GM12878 (cell line): ENCODE data around the gene RAP1B. TPM values are rescaled to one million over a fixed set of nuclear protein-coding genes. Genes with fewer than 3 reads are reported as not detected.

ENCODE experiments used
- ATAC-seq: fragments of 200-7000 bp; cut with Tn5 transposase; 3 replicates; pipeline ENCODE4 v1.9.1; 2020; ENCODE audit warnings: mild to moderate bottlenecking, moderate library complexity
- BruUV-seq: library from RNA; stranded (reverse); fragments of 400-500 nt; replicated peaks from 2 replicates; lab custom pipeline; 2021; lab: Mats Ljungman, UMichigan
- CTCF ChIA-PET: fragments of 300-600 bp; sonication (Branson Sonifier 250); formaldehyde crosslinking; extraction: SDS; loops from one replicate; lab custom pipeline; 2021; ENCODE audit warnings: inconsistent platforms; lab: Yijun Ruan, JAX
- POLR2A ChIA-PET: fragments of 350-600 bp; formaldehyde crosslinking; extraction: SDS; loops from one replicate; lab custom pipeline; 2021; ENCODE audit warnings: inconsistent platforms; lab: Charles Lee
- RAD21 ChIA-PET: fragments of 300-600 bp; sonication (Branson Sonifier 250); formaldehyde crosslinking; loops from one replicate; lab custom pipeline; 2023; ENCODE audit warnings: antibody characterized with exemption; ENCODE audit not compliant: unreplicated experiment; lab: Charles Lee
- SMC1A ChIA-PET: fragments of 300-600 bp; sonication (Branson Sonifier 250); formaldehyde crosslinking; loops from one replicate; lab custom pipeline; 2023; ENCODE audit not compliant: unreplicated experiment, uncharacterized antibody; lab: Charles Lee
- DNase-seq: peaks from one replicate; pipeline ENCODE4 v3.0.0-alpha.2; 2011; ENCODE audit warnings: low read depth, low spot score
- FAIRE-seq: peaks from 3 replicates; lab custom pipeline; 2011; peaks lifted over from hg19 to GRCh38; lab: Jason Lieb, UNC
- H2AFZ ChIP-seq: 2 replicates; pipeline ENCODE4 v1.6.0; 2011; ENCODE audit warnings: low read depth, low read length, control low read depth; ENCODE audit not compliant: control insufficient read depth
- H3K27ac ChIP-seq: 2 replicates; pipeline ENCODE4 v1.5.1; 2011; ENCODE audit warnings: control low read depth; ENCODE audit not compliant: control insufficient read depth, insufficient read depth
- H3K27me3 ChIP-seq, 2 experiments: replicated peaks in 1 of 2; 2 replicates each; pipeline versions ENCODE4 v1.6.0 to v1.6.1; 2011; ENCODE audit warnings: low read length in 1 of 2; ENCODE audit not compliant: control insufficient read depth in 2 of 2, insufficient read depth in 2 of 2
- H3K36me3 ChIP-seq, 2 experiments: 2 replicates each; pipeline ENCODE4 v1.5.1; 2011; ENCODE audit warnings: low read length in 1 of 2; ENCODE audit not compliant: control insufficient read depth in 2 of 2, insufficient read depth in 2 of 2
- H3K4me1 ChIP-seq: 2 replicates; pipeline ENCODE4 v1.6.1; 2011; ENCODE audit warnings: mild to moderate bottlenecking, low read length, moderate library complexity, mixed read lengths; ENCODE audit not compliant: control insufficient read depth, insufficient read depth
- H3K4me2 ChIP-seq: 2 replicates; pipeline ENCODE4 v1.6.0; 2011; ENCODE audit warnings: control low read depth; ENCODE audit not compliant: control insufficient read depth, insufficient read depth
- H3K4me3 ChIP-seq: fragments of 200-600 bp; sonication (generic); 2 replicates; pipeline ENCODE4 v1.5.1; 2016
- H3K79me2 ChIP-seq: 2 replicates; pipeline ENCODE4 v1.6.0; 2011; ENCODE audit warnings: low read length; ENCODE audit not compliant: control insufficient read depth, insufficient read depth
- H3K9ac ChIP-seq: 2 replicates; pipeline ENCODE4 v1.8.0; 2011; ENCODE audit warnings: low read length, control low read depth, mixed read lengths; ENCODE audit not compliant: control insufficient read depth, insufficient read depth
- H3K9me3 ChIP-seq: replicated peaks from 3 replicates; pipeline ENCODE4 v1.5.1; 2011; ENCODE audit warnings: mild to moderate bottlenecking, low read length; ENCODE audit not compliant: control insufficient read depth, insufficient read depth
- H4K20me1 ChIP-seq: 2 replicates; pipeline ENCODE4 v1.6.0; 2011; ENCODE audit not compliant: control insufficient read depth, insufficient read depth
- EED ChIP-seq: sonication (generic); IDR thresholded peaks from 2 replicates; pipeline ENCODE4 v1.6.1; 2016; ENCODE audit warnings: antibody characterized with exemption, low read depth
- IKZF1 ChIP-seq: fragments of 450-650 bp; conservative IDR thresholded peaks from 2 replicates; pipeline ENCODE4 v1.6.1; 2017; ENCODE audit warnings: antibody characterized with exemption, mild to moderate bottlenecking
- JUNB ChIP-seq: IDR thresholded peaks from 2 replicates; pipeline ENCODE4 v1.6.1; 2016; ENCODE audit warnings: antibody characterized with exemption, mild to moderate bottlenecking
- NR2F1 ChIP-seq: fragments of 450-650 bp; conservative IDR thresholded peaks from 2 replicates; pipeline ENCODE4 v1.6.1; 2017; ENCODE audit warnings: mild to moderate bottlenecking
- RBBP5 ChIP-seq: fragments of 200-600 bp; sonication (generic); conservative IDR thresholded peaks from 2 replicates; pipeline ENCODE4 v1.6.1; 2016
- WGBS: methylation state at CpG from one replicate; pipeline ENCODE4 v1.1.6; 2016; ENCODE audit warnings: low lambda C conversion rate; ENCODE audit not compliant: insufficient replicate concordance, insufficient coverage; ENCODE audit errors: missing lambda C conversion rate; 5-methylcytosine and 5-hydroxymethylcytosine counted together
- in situ Hi-C: fragments of 300-500 bp; cut with MboI; formaldehyde crosslinking; loops from 9 replicates; pipeline ENCODE4 v1.14.3; 2018; ENCODE audit warnings: mixed read lengths
- intact Hi-C: fragments of 100-400 bp; cut with micrococcal nuclease; formaldehyde crosslinking; loops from one replicate; pipeline ENCODE4 v1.14.2; 2022; ENCODE audit not compliant: unreplicated experiment
- polyA plus RNA-seq, 11 experiments: library from polyadenylated mRNA; depleted of rRNA in 4 of 11; unstranded in 6 of 11; stranded (reverse) in 5 of 11; fragments of >200 nt; fragmentation: Nextera tagmentation in 4 of 11; fragmentation: Illumina TruSeq in 1 of 11; extraction: Ambion mirVana in 4 of 11; extraction: Trizol in 1 of 11; gene quantifications; 1 replicate in 1 of 11; 2 replicates in 10 of 11; pipeline versions ENCODE4 v1.2.1 to v1.2.3, GENCODE V29; 2011 to 2016; ENCODE audit warnings: inconsistent platforms in 2 of 11, missing spikeins in 2 of 11, low read depth in 1 of 11
- total RNA-seq, 4 experiments: library from RNA; depleted of rRNA in 3 of 4; stranded (reverse); fragments of >200 nt in 3 of 4; fragmentation: Illumina TruSeq in 1 of 4; extraction: Trizol in 1 of 4; gene quantifications; 2 replicates each; pipeline versions ENCODE4 v1.2.1 to v1.2.3, GENCODE V29; 2013 to 2021
- TF ChIP-seq, protein P1 (sequence below): fragments of 450-650 bp; formaldehyde crosslinking; IDR thresholded peaks from 2 replicates; pipeline ENCODE4 v1.5.0; 2022; ENCODE audit warnings: mild to moderate bottlenecking, missing genetic modification characterization
- TF ChIP-seq, protein P2 (sequence below): fragments of 450-650 bp; IDR thresholded peaks from 2 replicates; pipeline ENCODE4 v1.6.1; 2017; ENCODE audit warnings: mild to moderate bottlenecking
- TF ChIP-seq, protein P3 (sequence below): IDR thresholded peaks from 2 replicates; pipeline ENCODE4 v1.6.1; 2012; ENCODE audit warnings: low read length, inconsistent platforms

Gene RAP1B
- total and polyA plus RNA-seq, 10 of the 15 experiments (the other 5 are each of a cell fraction or from before 2014, with no cell fraction given) = 88.9 to 219 (median 127) TPM

DNA sequence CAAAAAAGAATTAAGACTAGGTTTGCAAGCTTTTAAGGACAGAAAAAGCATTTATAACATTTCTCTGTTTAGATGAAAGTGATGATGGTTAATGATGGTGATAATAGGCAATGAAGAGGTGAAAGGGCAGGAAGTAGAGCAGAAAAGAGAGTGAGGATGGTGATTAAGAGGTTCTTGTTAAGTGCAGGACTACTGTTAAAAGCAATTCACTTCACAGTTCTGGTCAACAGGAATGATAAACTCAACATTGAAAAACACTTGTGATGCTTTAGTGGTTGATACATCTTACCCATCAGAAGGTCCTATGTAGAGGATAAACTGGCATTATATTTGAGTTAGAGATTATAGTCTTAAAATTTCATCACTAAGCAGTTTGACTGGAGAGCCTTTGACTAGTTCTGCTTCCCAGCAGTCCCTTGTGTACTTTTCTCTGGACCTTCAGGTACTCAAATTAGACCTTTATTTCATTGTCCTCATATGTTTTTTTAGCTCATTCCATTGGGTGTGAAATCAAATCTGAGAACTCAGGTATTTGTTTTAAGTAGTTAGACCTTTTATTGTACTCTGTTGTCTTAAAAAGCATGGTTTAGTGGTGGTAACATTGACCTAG lies 10.9 kb downstream of the RAP1B start:
- Histone ChIP-seq H2AFZ (no peak overlapping the region), H3K79me2 (peaks cover 100% of the 10 kb centered on the region), H3K27me3 (no peaks in the 10 kb centered on the region), H3K27ac (no peak overlapping the region), H3K4me3 (peak overlapping the region; percentile 6; the same call in 1 of the 2 replicates), H3K4me1 (peaks cover 24% of the 10 kb centered on the region), H4K20me1 (peaks cover under 1% of the 10 kb centered on the region), H3K9ac (no peak overlapping the region), H3K9me3 (peaks cover 10% of the 10 kb centered on the region), H3K4me2 (peak overlapping the region; percentile 63), H3K36me3 (peaks cover 0 to 5% of the 10 kb centered on the region in 2 experiments; a peak in 3 of 4 replicates)
- in situ Hi-C loops (loop anchor here (25.0 kb wide), 1 partner anchor 259 kb away; no protein-coding TSS in a partner anchor), intact Hi-C loops (no loop called here)
- DNase-seq (no peak), FAIRE-seq (no peak), ATAC-seq (peak; percentile 36)
- SMC1A ChIA-PET = interaction anchor here (0.6 to 5.7 kb wide), 20 partner anchors 8 to 270 kb away, joined by 3 to 53 read pairs (median 3); partner anchors contain the start of gene RAP1B
- TF ChIP-seq NR2F1 (peak; percentile 46; the same call in 1 of the 2 replicates), RBBP5 (no peak)
- CTCF ChIA-PET = interaction anchor here (0.5 to 1.6 kb wide), 6 partner anchors 9 to 269 kb away, joined by 3 to 6 read pairs (median 3); no protein-coding TSS in a partner anchor
- POLR2A ChIA-PET = interaction anchor here (0.7 to 1.8 kb wide), 5 partner anchors 8 to 263 kb away, joined by 3 to 8 read pairs (median 3); no protein-coding TSS in a partner anchor
- BruUV-seq = TSS peak; percentile 1
- RAD21 ChIA-PET = interaction anchor here (0.8 to 1.1 kb wide), 2 partner anchors 9 to 12 kb away, joined by 3 to 7 read pairs; no protein-coding TSS in a partner anchor

DNA sequence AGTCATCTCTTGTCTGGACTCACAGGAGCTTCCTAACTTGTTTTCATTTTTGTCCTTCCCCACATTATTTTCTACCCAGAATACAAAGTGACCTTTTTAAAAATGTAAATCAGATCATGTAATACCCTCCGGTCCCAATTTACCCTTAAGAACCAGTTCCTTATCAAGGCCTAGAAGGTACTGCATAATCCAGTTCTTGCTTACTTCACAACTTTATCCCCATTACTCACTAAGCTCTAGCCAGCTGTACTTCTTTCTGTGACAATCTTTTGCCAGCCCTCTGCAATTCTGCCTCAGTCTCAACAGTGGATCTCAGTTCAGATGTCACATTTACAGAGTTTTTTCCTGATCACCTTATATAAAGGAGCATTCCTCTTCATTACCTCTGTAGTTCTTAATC lies 11.6 kb downstream of the RAP1B start:
- intact Hi-C loops = no loop called here
- FAIRE-seq = no peak
- H3K4me1 ChIP-seq = peaks cover 24% of the 10 kb centered on the region
- no peaks in the 10 kb centered on the region for H3K27me3 ChIP-seq
- no peak overlapping the region for H3K9ac ChIP-seq
- in situ Hi-C loops = loop anchor here (25.0 kb wide), 1 partner anchor 260 kb away; no protein-coding TSS in a partner anchor
- RAD21 ChIA-PET = interaction anchor here (1.1 kb wide), 1 partner anchor 10 kb away, joined by 7 read pairs; no protein-coding TSS in a partner anchor
- CTCF ChIA-PET = interaction anchor here (0.5 to 1.6 kb wide), 5 partner anchors 8 to 270 kb away, joined by 3 to 6 read pairs (median 3); no protein-coding TSS in a partner anchor
- ATAC-seq = peak; percentile 48
- H2AFZ ChIP-seq = no peak overlapping the region
- POLR2A ChIA-PET = interaction anchor here (0.9 to 1.8 kb wide), 4 partner anchors 7 to 17 kb away, joined by 3 to 8 read pairs (median 5); no protein-coding TSS in a partner anchor
- peaks cover 1 to 5% of the 10 kb centered on the region in 2 experiments for H3K36me3 ChIP-seq
- BruUV-seq = no TSS peak
- 0% methylated on average over 1 of the region's 1 CpG for WGBS
- peak overlapping the region; percentile 45 for H3K27ac ChIP-seq
- H4K20me1 ChIP-seq = no peaks in the 10 kb centered on the region; the same call in none of the 2 replicates
- SMC1A ChIA-PET = interaction anchor here (0.6 to 5.7 kb wide), 15 partner anchors 9 to 266 kb away, joined by 3 to 53 read pairs (median 4); partner anchors contain the start of gene RAP1B
- no peak overlapping the region for H3K4me2 ChIP-seq
- 0 out of 2 replicates have a peak overlapping the region, but pooled peaks have one; percentile 6 for H3K4me3 ChIP-seq
- H3K9me3 ChIP-seq = peaks cover 15% of the 10 kb centered on the region
- DNase-seq = no peak
- H3K79me2 ChIP-seq = peaks cover 100% of the 10 kb centered on the region
- TF ChIP-seq, protein P1, sequence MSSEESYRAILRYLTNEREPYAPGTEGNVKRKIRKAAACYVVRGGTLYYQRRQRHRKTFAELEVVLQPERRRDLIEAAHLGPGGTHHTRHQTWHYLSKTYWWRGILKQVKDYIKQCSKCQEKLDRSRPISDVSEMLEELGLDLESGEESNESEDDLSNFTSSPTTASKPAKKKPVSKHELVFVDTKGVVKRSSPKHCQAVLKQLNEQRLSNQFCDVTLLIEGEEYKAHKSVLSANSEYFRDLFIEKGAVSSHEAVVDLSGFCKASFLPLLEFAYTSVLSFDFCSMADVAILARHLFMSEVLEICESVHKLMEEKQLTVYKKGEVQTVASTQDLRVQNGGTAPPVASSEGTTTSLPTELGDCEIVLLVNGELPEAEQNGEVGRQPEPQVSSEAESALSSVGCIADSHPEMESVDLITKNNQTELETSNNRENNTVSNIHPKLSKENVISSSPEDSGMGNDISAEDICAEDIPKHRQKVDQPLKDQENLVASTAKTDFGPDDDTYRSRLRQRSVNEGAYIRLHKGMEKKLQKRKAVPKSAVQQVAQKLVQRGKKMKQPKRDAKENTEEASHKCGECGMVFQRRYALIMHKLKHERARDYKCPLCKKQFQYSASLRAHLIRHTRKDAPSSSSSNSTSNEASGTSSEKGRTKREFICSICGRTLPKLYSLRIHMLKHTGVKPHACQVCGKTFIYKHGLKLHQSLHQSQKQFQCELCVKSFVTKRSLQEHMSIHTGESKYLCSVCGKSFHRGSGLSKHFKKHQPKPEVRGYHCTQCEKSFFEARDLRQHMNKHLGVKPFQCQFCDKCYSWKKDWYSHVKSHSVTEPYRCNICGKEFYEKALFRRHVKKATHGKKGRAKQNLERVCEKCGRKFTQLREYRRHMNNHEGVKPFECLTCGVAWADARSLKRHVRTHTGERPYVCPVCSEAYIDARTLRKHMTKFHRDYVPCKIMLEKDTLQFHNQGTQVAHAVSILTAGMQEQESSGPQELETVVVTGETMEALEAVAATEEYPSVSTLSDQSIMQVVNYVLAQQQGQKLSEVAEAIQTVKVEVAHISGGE (CRISPR knock-in tag) = no peak
- TF ChIP-seq, protein P2, sequence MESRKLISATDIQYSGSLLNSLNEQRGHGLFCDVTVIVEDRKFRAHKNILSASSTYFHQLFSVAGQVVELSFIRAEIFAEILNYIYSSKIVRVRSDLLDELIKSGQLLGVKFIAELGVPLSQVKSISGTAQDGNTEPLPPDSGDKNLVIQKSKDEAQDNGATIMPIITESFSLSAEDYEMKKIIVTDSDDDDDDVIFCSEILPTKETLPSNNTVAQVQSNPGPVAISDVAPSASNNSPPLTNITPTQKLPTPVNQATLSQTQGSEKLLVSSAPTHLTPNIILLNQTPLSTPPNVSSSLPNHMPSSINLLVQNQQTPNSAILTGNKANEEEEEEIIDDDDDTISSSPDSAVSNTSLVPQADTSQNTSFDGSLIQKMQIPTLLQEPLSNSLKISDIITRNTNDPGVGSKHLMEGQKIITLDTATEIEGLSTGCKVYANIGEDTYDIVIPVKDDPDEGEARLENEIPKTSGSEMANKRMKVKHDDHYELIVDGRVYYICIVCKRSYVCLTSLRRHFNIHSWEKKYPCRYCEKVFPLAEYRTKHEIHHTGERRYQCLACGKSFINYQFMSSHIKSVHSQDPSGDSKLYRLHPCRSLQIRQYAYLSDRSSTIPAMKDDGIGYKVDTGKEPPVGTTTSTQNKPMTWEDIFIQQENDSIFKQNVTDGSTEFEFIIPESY = no peak
- no peak for TF ChIP-seq JUNB
- TF ChIP-seq EED = no peak
- TF ChIP-seq, protein P3, sequence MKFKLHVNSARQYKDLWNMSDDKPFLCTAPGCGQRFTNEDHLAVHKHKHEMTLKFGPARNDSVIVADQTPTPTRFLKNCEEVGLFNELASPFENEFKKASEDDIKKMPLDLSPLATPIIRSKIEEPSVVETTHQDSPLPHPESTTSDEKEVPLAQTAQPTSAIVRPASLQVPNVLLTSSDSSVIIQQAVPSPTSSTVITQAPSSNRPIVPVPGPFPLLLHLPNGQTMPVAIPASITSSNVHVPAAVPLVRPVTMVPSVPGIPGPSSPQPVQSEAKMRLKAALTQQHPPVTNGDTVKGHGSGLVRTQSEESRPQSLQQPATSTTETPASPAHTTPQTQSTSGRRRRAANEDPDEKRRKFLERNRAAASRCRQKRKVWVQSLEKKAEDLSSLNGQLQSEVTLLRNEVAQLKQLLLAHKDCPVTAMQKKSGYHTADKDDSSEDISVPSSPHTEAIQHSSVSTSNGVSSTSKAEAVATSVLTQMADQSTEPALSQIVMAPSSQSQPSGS = no peak
- no peak for TF ChIP-seq IKZF1
